Measurements from ENCODE around the gene PSMB2. TPM values are rescaled to one million over a fixed set of nuclear protein-coding genes. Genes with fewer than 3 reads are reported as not detected.
A peak's percentile ranks its signal among the peaks of the same experiment; 100 is the strongest.

The PSMB2 gene
- total and polyA plus RNA-seq, 7 donors, result 29.3 to 66.5 (median 32.1) TPM

DNA sequence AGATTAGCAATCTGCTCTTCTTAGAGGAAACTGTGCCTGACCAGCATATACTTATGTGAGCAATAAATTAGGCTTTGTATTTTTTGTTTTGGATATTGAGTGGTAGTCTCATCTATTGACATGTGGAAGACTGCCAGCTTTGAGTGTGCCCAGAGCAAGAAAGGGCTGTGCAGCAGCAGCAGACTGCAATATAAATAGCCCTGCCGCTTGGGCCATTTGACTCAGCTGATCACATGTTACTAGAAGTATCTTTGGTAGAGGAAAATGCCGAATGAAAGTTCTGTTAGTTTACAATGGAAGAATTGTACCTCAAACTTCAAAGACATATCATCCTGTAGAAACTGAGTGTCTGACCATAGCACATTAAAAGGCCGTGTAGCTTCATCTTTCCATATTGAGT, 9.1 kb upstream of the PSMB2 start:
- WGBS, 2 donors, result 73 to 76% methylated on average over 3 of the region's 3 CpGs
- Histone ChIP-seq H3K27ac (no peak overlapping the region), H3K27me3 (peaks cover 0 to 6% (median 0%) of the 10 kb centered on the region in 3 donors), H3K9me3 (no peaks in the 10 kb centered on the region), H3K36me3 (no peaks in the 10 kb centered on the region), H3K4me3 (no peak overlapping the region), H3K4me1 (no peaks in the 10 kb centered on the region)
- DNase-seq, result no peak
- intact Hi-C loops (cut with DNase I), result no loop called here
- no peak for TF ChIP-seq POLR2A (IDR thresholded peaks at IDR 0.05)
- TF ChIP-seq EP300 (IDR thresholded peaks at IDR 0.05), result no peak
- TF ChIP-seq POLR2AphosphoS5 (IDR thresholded peaks at IDR 0.05), result no peak
- no peak for TF ChIP-seq CTCF (IDR thresholded peaks at IDR 0.05)

- TF ChIP-seq POLR2A (IDR thresholded peaks at IDR 0.05) (no peak), CTCF (IDR thresholded peaks at IDR 0.05) (no peak), POLR2AphosphoS5 (IDR thresholded peaks at IDR 0.05) (no peak), EP300 (IDR thresholded peaks at IDR 0.05) (no peak)
- no peak overlapping the region for H3K4me3 ChIP-seq
- H3K4me1 ChIP-seq, result peaks cover 0 to 5% (median 2%) of the 10 kb centered on the region in 4 donors
- no peak overlapping the region for H3K27ac ChIP-seq
- DNase-seq, result no peak
- H3K36me3 ChIP-seq, result no peaks in the 10 kb centered on the region
- 15 to 17% methylated on average over 3 of the region's 3 CpGs for WGBS, 2 donors
- intact Hi-C loops (cut with DNase I), result no loop called here
- peaks cover 0 to 6% (median 0%) of the 10 kb centered on the region in 3 donors for H3K27me3 ChIP-seq
- H3K9me3 ChIP-seq, result no peaks in the 10 kb centered on the region
Measured at GRCh38 chr1:35646043-35646442, 4.7 kb upstream of the PSMB2 start.

DNA sequence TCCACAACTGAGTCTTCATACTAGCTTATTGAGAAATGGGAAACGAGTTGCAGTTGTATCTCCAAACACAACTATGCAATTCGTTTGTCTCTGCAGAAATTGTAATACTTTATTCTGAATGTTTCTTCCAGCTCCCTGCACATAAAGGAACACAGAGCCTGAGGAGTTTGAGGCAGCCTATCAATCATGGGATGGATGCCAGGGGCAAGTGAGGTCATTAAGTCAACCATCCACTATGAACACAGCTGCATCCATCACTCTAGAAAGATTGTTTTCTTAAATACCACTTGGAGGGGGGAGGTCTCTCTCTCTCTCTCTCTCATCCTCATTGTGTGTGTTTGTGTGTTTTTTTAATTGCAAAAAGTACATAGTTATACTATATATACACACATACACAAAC, 2.9 kb upstream of the PSMB2 start:
- Histone ChIP-seq H3K36me3 (no peaks in the 10 kb centered on the region), H3K27me3 (peaks cover 0 to 6% (median 0%) of the 10 kb centered on the region in 3 donors), H3K4me3 (no peak overlapping the region), H3K9me3 (no peaks in the 10 kb centered on the region), H3K4me1 (peaks cover 0 to 22% (median 19%) of the 10 kb centered on the region in 4 donors), H3K27ac (no peak overlapping the region)
- no peak for TF ChIP-seq EP300 (IDR thresholded peaks at IDR 0.05)
- no peak for TF ChIP-seq POLR2AphosphoS5 (IDR thresholded peaks at IDR 0.05)
- TF ChIP-seq CTCF (IDR thresholded peaks at IDR 0.05), result no peak
- WGBS, 2 donors, result 37 to 49% methylated on average over 2 of the region's 2 CpGs
- DNase-seq, result no peak
- intact Hi-C loops (cut with DNase I), result loop anchor here (5.0 kb wide), 1 partner anchor 128 kb away; no protein-coding TSS in a partner anchor

GRCh38 chr1:35642471-35642955, 1.2 kb upstream of the PSMB2 start:
- DNase-seq, result no peak
- Histone ChIP-seq H3K4me1 (peaks cover 0 to 39% (median 34%) of the 10 kb centered on the region in 4 donors), H3K36me3 (no peaks in the 10 kb centered on the region), H3K27ac (peak overlapping the region; percentile 88 to 95 (median 90)), H3K4me3 (peak overlapping the region; percentile 65 to 87 (median 74)), H3K9me3 (no peaks in the 10 kb centered on the region), H3K27me3 (peaks cover 0 to 6% (median 0%) of the 10 kb centered on the region in 3 donors)
- intact Hi-C loops (cut with DNase I), result loop anchor here (5.0 kb wide), 1 partner anchor 130 kb away; no protein-coding TSS in a partner anchor
- 9 to 42% methylated on average over 14 of the region's 14 CpGs for WGBS, 2 donors
- TF ChIP-seq EP300 (IDR thresholded peaks at IDR 0.05), result no peak
- no peak for TF ChIP-seq POLR2A (IDR thresholded peaks at IDR 0.05)
- TF ChIP-seq CTCF (IDR thresholded peaks at IDR 0.05), result no peak
- no peak for TF ChIP-seq POLR2AphosphoS5 (IDR thresholded peaks at IDR 0.05)

Measured in sigmoid colon (tissue), 7 donors.